Thoracic aorta (tissue), 2 donors: Measurements from ENCODE around the gene CDC16. TPM values are rescaled to one million over a fixed set of nuclear protein-coding genes. Genes with fewer than 3 reads are reported as not detected.

Source experiments
- ATAC-seq: fragments of 150-250 bp; one replicate; pipeline ENCODE4 v1.8.0; 2017; ENCODE audit warnings: low read depth; ENCODE audit not compliant: insufficient number of reproducible peaks, low FRiP score
- DNase-seq: peaks from one replicate; pipeline ENCODE4 v3.0.0-alpha.2; 2020; ENCODE audit warnings: low spot score
- H3K27ac ChIP-seq, 2 donors: fragments of 200-600 bp; sonication (generic); 1 replicate in 1 of 2; 2 replicates in 1 of 2; pipeline ENCODE4 v1.5.1; 2016; ENCODE audit warnings: mild to moderate bottlenecking in 2 of 2, moderate library complexity in 2 of 2
- H3K27me3 ChIP-seq: fragments of 200-600 bp; sonication (generic); replicated peaks from 2 replicates; pipeline ENCODE4 v1.6.0; 2016; ENCODE audit warnings: mild to moderate bottlenecking; ENCODE audit not compliant: insufficient read depth
- H3K36me3 ChIP-seq: fragments of 200-600 bp; sonication (generic); one replicate; pipeline ENCODE4 v1.5.1; 2016
- H3K4me1 ChIP-seq, 2 donors: fragments of 200-600 bp; sonication (generic); 1 replicate in 1 of 2; 2 replicates in 1 of 2; pipeline versions ENCODE4 v1.5.1 to v1.6.0; 2016; ENCODE audit warnings: low read depth in 2 of 2, mild to moderate bottlenecking in 1 of 2; ENCODE audit not compliant: control insufficient read depth in 1 of 2
- H3K4me3 ChIP-seq: fragments of 200-600 bp; sonication (generic); 2 replicates; pipeline ENCODE4 v1.5.1; 2016; ENCODE audit warnings: mild to moderate bottlenecking
- H3K9me3 ChIP-seq: fragments of 200-600 bp; sonication (generic); 2 replicates; pipeline ENCODE4 v1.5.1; 2016
- total RNA-seq, 2 donors: library from RNA; depleted of rRNA; stranded (reverse); fragments of >200 nt; gene quantifications; one replicate each; pipeline versions ENCODE4 v1.1.0 to v1.2.3, GENCODE V29; 2016
- TF ChIP-seq, protein P1 (sequence below): fragments of 200-600 bp; sonication (generic); IDR thresholded peaks from one replicate; pipeline ENCODE4 v1.5.1; 2019; ENCODE audit warnings: antibody characterized with exemption

CDC16 gene
- total RNA-seq, 2 donors from 2014 or later, result 45.4 to 73.3 TPM

DNA sequence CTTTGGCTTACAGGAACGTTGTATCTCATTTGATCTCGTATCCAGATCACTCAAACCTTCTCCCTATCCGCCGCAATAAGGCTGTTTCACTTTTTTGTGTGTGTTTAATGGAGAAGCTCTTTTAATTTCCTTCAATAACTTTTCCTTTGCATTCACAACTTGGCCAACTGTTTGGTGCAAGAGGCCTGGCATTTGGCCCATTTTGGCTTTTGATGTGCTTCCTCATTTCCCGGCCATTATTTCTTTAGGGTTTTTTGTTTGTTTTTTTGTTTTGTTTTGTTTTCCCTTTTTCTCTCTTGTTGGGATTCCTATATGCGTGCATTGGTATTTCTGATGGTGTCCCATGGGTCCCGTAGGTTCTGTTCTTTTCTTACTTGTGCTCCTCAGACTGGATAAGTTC, 40.6 kb downstream of the CDC16 start:
- TF ChIP-seq, protein P1, sequence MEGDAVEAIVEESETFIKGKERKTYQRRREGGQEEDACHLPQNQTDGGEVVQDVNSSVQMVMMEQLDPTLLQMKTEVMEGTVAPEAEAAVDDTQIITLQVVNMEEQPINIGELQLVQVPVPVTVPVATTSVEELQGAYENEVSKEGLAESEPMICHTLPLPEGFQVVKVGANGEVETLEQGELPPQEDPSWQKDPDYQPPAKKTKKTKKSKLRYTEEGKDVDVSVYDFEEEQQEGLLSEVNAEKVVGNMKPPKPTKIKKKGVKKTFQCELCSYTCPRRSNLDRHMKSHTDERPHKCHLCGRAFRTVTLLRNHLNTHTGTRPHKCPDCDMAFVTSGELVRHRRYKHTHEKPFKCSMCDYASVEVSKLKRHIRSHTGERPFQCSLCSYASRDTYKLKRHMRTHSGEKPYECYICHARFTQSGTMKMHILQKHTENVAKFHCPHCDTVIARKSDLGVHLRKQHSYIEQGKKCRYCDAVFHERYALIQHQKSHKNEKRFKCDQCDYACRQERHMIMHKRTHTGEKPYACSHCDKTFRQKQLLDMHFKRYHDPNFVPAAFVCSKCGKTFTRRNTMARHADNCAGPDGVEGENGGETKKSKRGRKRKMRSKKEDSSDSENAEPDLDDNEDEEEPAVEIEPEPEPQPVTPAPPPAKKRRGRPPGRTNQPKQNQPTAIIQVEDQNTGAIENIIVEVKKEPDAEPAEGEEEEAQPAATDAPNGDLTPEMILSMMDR, result no peak
- DNase-seq (no peak), ATAC-seq (no peak)
- Histone ChIP-seq H3K4me3 (no peak overlapping the region), H3K27me3 (no peaks in the 10 kb centered on the region), H3K27ac (no peak overlapping the region), H3K9me3 (no peaks in the 10 kb centered on the region), H3K4me1 (peaks cover under 1 to 6% of the 10 kb centered on the region in 2 donors), H3K36me3 (peaks cover 18% of the 10 kb centered on the region)

GRCh38 chr13:114279146-114279545, 44.4 kb downstream of the CDC16 start:
- peaks cover 6% of the 10 kb centered on the region for H3K36me3 ChIP-seq
- peaks cover 10 to 29% of the 10 kb centered on the region in 2 donors for H3K4me1 ChIP-seq
- H3K9me3 ChIP-seq, result no peaks in the 10 kb centered on the region
- H3K27ac ChIP-seq, result no peak overlapping the region
- H3K27me3 ChIP-seq, result no peaks in the 10 kb centered on the region
- TF ChIP-seq, protein P1, result no peak
- no peak for ATAC-seq
- no peak overlapping the region for H3K4me3 ChIP-seq
- DNase-seq, result no peak

- Histone ChIP-seq H3K27ac (peak overlapping the region; percentile 91 to 96), H3K27me3 (no peaks in the 10 kb centered on the region), H3K4me3 (no peak overlapping the region), H3K9me3 (no peaks in the 10 kb centered on the region), H3K36me3 (peaks cover 6% of the 10 kb centered on the region), H3K4me1 (peaks cover 10 to 32% of the 10 kb centered on the region in 2 donors)
- DNase-seq, result no peak
- ATAC-seq, result no peak
- TF ChIP-seq, protein P1, result no peak
Observed at GRCh38 chr13:114279758-114280355, 45.2 kb downstream of the CDC16 start.

DNA sequence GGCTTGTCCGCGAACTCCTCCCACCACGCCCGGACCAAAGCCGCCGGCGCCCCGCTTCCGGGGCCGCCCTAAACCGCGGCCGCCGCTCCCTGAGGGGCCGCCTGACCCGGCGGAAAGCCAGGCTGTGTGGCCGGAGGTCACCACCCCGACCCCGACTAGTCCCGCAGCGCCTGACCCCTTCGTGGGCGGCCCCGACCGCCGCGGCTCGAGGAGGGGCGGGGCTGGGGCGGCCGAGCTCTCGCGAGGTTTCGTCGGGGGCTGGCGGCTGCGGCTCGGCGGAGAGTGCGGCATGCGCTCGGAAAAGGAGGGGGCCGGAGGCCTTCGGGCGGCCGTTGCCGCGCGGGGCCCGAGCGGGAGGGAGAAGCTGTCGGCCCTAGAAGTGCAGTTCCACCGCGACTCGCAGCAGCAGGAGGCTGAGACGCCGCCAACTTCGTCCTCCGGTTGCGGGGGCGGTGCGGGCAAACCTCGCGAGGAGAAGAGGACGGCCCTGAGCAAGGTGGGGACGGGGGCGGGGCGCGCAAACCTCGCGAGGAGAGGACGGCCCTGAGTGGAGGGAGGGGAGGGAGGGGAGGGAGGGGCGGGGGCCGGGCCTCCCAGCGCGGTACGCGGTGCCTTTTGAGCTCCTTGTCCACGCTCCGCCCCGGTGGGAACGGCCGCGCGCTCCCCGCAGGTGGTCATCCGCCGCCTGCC, 46.8 kb downstream of the CDC16 start, which contains the start of gene UPF3A:
UPF3A (plus strand) TSS at position 251 of the 690 bp plus-strand sequence; CDS start at position 290, 39 bp downstream.
- peak within 1 kb of the TSS; percentile 91 to 96 for H3K27ac ChIP-seq
- no peaks in the 10 kb centered on the region for H3K27me3 ChIP-seq
- H3K4me3 ChIP-seq, result peak within 1 kb of the TSS; percentile 93
- ATAC-seq (peak; percentile 94), DNase-seq (peak; percentile 66)
- H3K9me3 ChIP-seq, result no peaks in the 10 kb centered on the region
- H3K36me3 ChIP-seq, result peaks cover 2% of the 10 kb centered on the region
- TF ChIP-seq, protein P1, result no peak
- H3K4me1 ChIP-seq, result peaks cover 10 to 32% of the 10 kb centered on the region in 2 donors

GRCh38 chr13:114282041-114282670, 47.5 kb downstream of the CDC16 start:
- ATAC-seq (peak; percentile 38), DNase-seq (peak; percentile 6)
- TF ChIP-seq, protein P1, result no peak
- peak overlapping the region; percentile 93 for H3K4me3 ChIP-seq
- H3K36me3 ChIP-seq, result no peaks in the 10 kb centered on the region
- no peaks in the 10 kb centered on the region for H3K27me3 ChIP-seq
- no peaks in the 10 kb centered on the region for H3K9me3 ChIP-seq
- peak overlapping the region; percentile 76 to 96 for H3K27ac ChIP-seq
- peaks cover 10 to 32% of the 10 kb centered on the region in 2 donors for H3K4me1 ChIP-seq
